Cardiac septum (tissue), 1 donor: ENCODE data around the gene TTC34. TPM values are rescaled to one million over a fixed set of nuclear protein-coding genes. Genes with fewer than 3 reads are reported as not detected.

Experiments used
- DNase-seq: peaks from one replicate; pipeline ENCODE4 v3.0.0-alpha.2; 2020; ENCODE audit warnings: low spot score
- intact Hi-C: fragments of 100-400 bp; cut with DNase I; formaldehyde crosslinking; loops from one replicate; pipeline ENCODE4 v1.14.0; 2022
- total RNA-seq: library from RNA; stranded (reverse); fragmentation: NEBNext Ultra II Directional; extraction: Animal tissue kit (Norgen Biotek cat#: 25700); gene quantifications from one replicate; pipeline ENCODE4 v1.2.1, GENCODE V29; 2021
- donor health status: DM: no; HTN: no; CAD: no.

TTC34 gene
- total RNA-seq, 1 donor from 2014 or later = 0.35 TPM

DNA sequence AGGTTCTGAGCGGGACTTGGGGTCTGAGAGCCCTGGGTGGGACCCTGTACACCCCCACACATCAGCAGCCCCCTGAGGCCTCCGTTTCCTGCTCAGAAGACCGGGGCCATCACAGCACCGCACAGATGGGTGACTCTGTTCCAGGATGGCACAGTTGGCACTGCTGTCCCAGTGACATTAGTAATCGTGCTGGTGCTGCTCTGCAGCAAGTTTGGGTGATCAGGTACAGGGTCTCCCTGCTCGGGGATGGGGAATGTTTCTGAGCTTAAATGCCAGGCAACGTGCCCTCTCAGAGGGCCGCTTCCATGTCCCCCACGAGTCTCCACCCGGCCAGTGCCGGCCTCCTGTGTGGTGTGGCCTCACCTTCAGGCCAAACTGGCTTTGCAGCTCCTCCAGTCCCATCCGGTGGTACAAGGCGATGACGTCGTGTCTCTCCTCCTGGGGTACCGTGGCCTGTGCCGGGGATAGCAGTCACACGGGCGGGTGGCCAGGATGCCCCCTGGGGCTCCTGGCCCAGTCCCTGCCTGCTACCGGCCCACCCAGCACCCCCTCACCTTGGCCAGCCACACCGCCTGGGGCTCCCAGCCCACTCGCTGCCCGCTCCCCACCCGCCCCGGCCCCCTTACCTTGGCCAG is 197.9 kb downstream of the TTC34 start:
- intact Hi-C loops = no loop called here
- peak; percentile 74 for DNase-seq

DNA sequence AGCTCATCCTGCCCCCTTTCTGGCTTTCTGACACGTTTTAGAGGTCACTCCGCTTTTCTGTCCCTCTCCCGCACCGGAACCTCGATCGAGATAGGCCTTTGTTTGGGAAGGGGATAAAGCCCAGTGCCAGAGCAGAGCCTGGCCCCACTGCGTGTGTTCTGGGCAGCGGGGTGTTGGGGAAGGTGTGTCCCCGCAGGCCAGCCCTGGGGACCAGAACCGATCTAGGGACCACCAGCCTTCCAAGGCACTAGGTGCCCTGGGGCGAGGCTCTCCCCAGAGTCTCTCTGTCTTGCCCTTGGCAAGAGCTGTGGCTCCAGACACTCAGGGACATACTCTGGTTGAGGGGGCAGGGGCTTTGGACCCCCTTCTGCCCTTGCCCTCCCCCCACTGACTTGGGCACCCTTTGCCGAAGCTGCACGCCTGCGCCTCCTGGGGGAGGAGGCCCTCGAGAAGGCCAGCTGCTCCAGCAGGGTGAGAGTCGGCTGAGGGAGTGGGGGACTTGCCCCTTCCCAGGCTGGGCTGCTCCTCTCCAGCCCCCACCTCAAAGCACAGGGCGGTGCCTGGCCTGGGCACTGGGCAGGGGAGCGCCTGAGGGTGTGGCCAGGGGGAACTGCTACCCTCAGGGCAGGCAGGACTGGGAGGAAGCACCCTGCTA is 198.5 kb downstream of the TTC34 start:
- peak; percentile 54 for DNase-seq
- intact Hi-C loops = no loop called here

DNA sequence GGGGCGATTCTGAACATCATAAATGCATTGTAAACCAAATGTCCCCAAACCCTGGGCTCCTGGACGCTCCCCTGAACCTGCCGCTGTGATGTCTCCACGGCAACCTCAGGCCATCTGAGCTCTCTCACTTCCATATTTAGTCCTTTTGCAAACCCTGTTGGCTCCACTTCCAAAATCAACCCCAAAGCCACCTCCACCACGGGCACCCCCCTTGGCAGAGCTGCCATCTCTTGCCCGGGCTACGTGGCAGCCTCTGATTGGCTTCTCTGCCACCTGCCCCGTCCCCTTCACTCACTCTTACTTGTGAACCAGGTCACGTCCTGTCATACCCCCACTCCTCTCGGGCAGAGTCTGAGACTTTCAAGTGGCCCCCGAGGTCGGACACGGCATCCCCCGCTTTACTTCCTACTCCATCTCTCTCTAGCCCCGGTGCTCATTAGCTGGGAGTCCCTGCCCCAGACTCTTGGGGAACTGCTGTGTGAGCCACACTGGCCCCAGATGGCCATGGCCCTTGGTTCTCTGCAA is 199.1 kb downstream of the TTC34 start:
- intact Hi-C loops = no loop called here
- DNase-seq = peak; percentile 44

DNA sequence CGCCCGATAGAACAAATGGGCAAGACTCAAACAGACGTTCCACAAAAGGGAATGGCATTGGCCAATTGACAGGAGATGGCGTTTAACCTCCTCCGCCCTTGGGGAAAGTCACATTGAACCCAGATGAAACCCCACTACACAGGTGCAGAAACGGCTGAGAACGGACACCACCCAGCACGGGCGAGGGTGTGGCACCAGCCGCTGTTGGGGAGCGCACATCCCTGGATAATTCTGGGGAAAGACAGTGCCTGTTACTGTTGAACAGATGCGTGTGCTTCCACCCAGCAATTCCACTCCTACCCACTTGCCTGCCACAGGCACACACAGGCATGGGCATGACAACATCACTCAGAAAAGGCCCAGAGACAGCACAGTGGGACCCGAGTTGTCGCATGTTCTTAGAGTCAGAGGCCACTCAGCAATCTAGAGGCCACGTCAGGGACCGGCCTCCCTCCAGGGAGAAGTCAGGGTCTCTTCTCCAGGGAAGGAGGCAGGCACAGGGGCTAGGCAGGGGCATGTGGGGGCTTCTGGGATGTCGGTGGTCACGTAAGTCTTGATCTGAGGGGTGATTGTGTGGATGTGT is 199.7 kb downstream of the TTC34 start:
- intact Hi-C loops = no loop called here
- DNase-seq = peak; percentile 44

DNA sequence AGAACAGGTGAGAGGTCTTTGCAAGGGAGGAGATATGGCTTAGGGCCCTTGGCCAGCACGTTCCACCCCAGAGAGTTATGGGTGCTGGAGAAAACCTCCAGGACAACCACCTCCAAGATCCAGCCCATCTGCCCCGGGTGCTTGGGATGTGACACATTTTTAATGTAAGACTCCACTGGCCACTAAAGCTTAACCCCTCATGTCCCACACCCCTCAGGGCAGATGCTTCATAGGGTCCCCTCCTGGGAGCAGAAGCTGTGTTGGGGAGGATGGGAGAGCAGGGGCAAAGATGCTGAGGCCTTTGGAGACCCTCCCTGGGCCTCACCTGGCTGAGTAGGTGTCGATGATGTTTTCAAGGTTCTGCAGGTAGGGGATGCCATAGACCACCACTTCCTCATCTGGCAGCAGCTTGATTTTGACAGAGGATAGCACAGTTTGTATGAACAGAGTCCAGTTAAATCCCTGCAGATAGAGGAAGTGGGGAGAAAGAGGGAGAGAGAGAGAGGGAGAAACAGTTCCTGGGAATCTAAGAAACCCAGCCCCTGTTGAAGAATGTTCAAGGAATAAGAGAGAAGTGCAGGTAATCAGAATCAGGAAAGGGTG is 203.1 kb downstream of the TTC34 start:
- DNase-seq = peak; percentile 6
- intact Hi-C loops = no loop called here

DNA sequence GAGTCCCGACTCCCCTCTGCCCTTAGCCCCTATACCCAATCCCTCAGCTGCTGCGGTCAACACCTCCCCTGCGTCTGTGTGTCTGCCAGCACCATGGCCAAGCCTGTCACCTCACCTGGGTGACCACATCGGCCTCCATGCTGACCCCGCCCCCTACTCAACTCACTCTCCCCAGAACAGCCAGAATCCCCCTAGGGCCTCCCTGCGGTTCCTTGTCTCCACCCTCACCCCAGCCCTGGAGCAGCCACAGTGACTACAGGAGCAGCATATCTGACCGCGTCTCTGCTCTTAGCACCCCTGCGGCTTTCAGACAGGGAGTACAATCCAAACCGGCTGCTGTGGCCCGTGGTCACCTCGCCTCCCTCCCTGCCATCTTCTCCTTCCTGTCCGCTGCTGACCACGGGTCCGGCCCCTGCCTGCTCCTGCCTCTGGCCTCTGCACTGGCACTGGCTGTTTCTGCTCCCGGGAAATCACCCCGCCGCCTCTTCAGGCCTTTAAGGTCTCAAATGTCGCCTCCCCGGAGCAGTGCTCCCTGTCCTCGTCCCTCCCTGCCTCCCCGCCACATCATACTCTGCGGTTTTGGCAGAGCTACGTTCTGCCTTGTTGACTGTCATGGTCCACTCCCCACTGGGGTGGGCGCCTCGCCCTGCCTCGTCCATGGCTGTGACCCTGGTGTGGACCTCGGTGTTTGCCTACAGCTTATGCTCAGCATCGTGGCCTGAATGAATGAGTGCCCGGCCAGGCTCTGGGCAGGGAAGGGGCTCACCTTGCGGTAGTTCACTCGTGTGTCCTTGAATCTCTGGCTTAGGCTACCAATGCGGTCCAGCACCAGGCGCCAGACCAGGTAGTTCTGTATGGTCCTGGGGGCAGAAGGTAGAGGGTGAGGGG is 203.8 kb downstream of the TTC34 start:
- intact Hi-C loops = no loop called here
- DNase-seq = peak; percentile 57

DNA sequence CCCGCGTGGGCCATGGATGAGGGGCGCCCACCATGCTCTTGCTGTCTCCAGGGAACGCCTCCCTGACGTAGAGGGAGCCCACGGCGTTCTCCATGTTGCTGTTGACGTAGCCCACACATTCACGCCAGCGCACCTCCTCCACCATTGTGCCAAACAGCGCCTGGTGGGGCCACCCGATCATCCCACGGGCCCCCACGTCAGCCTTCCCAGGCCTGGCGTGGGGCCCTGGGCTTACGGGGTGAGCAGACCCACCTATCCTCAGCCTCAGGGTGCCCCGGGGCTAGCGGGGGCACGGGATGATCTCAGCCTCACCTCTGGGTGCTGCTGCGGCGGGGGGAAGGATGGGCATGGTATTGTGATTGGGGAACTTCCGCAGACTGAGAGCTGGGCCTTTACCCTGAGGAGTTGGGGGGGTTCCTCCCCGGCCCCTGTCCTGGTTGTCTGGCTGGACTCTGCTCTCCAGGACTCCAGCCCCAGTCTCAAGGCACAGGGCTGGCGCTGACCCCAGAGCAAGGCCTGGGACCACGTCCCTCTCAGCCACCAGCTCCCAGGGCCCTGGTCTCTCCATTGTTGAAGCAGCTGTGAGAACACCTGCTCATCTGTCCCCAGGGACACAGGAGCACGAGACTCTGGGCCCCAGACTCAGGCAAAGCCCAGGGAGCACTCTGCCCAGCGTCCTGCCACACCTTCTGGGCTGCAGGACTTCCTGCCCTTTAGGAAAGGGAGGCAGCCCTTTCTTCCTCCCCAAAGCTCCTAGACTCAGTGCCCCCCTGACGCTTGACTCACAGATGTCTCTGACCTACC is 204.8 kb downstream of the TTC34 start:
- intact Hi-C loops = no loop called here

DNA sequence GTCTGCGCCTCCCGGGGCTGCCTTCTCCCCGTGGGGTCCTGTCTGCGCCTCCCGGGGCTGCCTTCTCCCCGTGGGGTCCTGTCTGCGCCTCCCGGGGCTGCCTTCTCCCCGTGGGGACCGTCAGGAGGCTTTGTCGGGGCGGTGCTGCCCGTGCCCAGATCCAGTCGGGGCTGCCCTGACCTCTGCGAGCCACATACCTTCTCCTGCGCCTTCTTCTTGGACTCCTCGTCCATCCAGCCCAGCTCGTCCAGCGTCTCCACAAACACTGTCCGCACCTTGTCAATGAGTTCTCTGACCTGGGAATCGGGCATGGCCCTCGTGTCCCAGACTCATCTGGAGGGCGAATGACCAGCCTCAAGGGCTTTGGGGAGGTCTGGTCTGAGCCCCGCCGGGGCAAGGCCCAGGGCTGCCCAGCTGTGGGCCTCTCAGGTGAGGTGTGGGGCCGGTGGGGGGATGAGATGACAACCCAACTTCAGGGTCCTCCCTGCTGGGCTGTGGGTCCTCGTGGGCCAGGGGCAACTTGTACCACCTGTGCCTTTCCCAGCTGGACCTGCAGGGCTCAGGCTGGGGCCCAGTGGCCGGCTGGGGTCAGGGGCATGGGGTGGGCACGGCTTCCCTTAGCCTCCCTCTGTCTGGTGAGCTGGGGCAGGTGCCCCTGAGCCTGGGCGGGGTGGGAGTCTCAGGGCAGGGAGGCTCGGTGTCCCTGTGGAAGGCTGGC is 205.5 kb downstream of the TTC34 start:
- peak; percentile 57 for DNase-seq
- intact Hi-C loops = no loop called here

More for the DNA sequence above, 204.8 kb downstream of the TTC34 start:
- peak; percentile 6 for DNase-seq

DNA sequence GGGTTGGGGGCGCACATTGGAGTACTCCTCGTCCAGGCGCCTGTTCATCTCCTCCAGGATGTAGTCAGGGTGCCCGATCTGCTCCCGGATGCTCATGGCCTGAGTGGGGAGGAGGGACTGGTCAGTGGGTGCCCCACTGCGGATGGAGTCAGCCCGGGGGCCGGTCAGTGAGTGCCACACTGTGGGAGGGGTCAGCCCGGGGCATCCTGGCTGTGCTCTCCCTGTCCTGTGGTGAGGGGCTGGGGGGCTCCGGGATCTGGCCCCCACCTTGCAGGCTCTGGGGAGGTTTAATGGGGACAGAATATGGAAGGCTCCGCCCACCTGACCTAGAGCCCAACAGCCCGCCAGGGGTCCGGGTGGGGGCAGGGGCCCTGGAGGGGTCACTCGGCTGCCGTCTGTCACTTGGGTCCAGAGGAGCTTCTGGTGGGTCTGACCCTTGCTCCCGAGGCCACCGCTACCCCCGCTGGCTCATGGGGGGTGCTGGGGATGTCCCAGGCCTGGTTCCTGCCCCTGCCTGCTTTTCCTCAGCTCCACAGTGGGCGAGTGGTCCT is 206.2 kb downstream of the TTC34 start:
- peak; percentile 26 for DNase-seq
- intact Hi-C loops = no loop called here

DNA sequence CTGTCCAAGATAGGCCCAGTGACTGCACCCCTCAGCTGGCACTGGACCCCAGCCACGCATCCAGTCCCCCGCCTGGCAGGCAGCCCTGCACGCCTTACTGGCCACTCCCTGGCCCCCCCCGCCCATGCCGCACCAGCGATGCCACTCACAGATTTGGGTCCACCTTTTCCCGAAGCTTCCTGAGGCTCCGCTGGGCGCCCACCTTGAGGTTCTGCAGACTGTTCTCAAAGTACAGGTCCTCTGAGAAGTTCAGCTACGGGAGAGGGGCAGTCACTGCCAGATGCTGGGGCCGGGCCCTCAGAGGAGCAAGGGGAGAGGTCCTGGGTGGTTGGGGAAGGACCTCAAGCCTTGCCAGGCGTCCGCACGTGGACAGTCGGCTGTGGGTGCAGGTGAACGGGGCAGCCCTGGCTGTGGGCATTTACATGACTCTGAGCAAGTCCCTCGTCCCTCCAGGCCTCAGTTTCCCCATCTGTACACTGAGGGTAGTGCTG is 206.8 kb downstream of the TTC34 start:
- intact Hi-C loops = no loop called here
- DNase-seq = peak; percentile 62

DNA sequence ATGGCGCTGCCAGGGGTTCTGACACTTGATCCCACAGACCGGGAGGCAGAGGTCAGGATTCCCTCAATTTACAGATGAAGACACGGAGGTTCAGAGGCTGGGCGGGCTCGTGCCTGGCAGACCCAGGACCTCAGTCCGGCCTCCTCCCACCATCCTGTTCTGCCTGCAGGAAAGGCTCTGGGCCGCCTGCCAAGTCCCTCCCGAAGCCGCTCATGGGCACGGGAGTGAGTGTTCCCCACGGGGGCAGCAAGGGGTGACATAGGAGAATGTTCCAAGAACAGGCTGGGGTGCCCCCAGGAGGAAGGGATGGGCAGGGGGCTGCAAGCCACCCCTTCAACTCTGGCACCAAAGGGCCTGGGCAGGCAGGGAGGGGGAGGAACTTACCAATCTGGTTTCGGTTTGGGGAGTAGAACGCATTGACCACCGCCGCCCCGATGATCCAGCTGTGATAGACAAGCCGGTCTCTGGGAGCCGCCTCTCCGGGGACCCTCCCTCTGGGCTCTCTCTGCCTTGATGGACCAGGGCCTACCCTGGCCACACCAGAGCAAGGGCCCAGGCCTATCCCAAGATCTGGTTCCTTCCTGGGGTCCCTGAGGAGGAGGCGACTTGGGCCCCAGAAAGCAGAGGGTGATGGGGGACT is 207.4 kb downstream of the TTC34 start:
- intact Hi-C loops = no loop called here
- no peak for DNase-seq

DNA sequence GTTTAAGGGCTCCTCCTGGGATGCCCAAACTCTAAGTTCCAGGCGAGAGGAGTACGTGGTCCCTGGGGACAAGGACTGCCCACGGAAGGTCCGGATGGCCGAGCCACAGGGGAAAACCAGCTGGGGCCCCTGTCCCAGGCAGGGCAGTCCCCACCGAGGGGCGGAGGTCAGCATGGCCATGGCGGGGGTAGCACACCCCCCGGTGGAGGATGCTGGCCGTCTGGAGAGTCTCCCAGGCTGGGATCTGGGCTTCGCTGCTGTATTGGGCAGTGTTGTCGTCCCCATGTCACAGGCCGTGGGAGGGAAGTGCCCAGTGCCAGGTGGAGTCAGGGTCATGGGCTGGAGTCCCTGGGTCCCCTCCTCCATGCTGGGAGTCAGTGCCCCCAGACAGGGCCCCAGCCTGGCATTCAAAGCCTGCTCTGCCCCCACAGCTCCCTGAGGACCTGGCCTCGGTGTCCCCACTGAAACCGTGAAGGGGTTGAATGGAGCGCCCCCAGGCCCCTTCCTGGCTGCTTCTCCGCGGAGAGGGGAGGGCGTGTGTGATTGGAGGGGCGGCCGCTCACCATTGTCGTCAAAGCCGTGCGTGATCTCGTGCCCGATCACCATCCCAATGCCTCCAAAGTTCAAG is 208.1 kb downstream of the TTC34 start:
- DNase-seq = no peak
- intact Hi-C loops = no loop called here

DNA sequence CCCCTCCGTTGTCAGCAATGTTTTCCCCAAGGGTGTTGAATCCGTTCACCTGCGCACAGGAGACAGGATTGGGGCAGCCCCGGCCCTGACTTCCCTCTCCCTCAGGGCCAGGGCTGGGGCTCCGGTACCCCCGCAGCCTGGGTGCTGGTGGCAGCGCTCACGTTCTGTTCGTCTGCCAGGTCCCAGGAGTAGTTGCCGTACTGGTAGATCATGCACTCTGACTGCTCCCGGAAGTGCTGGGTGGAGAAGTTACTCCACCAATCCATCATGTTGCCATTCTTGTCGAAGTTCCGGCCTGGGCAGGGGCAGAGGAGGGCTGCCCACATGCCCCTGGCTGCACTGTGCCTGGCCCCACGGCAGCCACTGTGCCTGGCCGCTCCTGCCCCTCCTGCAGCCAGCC is 208.8 kb downstream of the TTC34 start:
- intact Hi-C loops = no loop called here
- DNase-seq = no peak

DNA sequence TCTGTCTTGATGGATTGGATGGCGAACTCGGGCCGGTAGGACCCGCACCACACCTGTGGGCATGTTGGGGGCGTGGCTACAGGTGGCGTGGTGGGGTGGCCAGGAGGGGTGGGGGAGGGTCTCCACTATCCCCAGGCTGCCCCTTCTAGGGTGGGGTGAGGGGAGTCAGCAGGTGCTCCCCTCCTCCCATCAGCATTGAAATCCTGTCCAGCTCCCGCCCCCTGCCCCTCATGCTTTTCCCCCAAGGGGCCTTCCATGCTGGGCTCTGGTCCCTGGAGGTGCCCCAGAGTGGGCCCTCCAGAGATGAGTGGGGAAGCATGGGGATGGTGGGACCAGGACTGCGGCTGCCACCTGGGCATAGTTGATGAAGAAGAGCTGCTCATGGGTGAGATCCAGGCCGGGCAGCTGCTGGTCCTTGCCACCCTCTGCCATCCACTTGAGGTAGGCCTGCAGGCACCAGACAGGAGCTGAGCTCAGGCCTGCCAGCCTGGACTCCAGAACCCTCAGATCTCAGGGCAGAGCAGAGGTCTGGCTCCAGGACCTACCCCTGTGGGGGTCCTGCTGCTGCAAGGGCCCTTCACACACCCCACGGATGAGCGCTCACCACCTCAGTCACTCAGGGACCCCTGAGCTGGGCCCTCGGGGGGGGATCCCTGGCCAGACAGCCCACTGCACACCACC is 209.8 kb downstream of the TTC34 start:
- intact Hi-C loops = no loop called here
- DNase-seq = no peak

DNA sequence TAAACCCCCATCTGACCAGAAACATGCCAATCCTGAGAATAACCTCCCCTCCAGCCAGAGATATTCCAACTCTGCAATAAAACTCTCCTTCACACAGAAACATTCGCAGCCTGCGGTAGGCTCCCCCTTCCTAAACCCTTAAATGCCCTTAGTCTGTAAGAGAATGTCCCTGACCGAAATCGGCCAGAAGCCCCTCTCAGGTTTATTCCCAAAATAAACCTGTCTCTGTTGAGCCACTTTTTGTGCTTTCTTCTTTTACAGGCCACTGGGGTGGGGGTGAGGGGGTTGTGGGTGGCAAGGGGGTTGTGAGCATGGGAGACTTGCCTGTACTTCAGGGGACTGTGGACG is 210.3 kb downstream of the TTC34 start:
- no peak for DNase-seq
- intact Hi-C loops = no loop called here
